Fibroblast of skin of right biceps (primary cell): ENCODE data around the gene HELZ2.

Experiments used
- DNase-seq: peaks from one replicate; pipeline ENCODE4 v3.0.0-alpha.2; 2013

Gene HELZ2

GRCh38 chr20:63596423-63596822 is 22.4 kb upstream of the HELZ2 start:
- DNase-seq: no peak

GRCh38 chr20:63595416-63596127 is 21.5 kb upstream of the HELZ2 start:
- DNase-seq: no peak

- DNase-seq: peak; percentile 63
Measured at GRCh38 chr20:63594043-63594561, 20.1 kb upstream of the HELZ2 start.

- no peak for DNase-seq
Measured at GRCh38 chr20:63592661-63593060, 18.6 kb upstream of the HELZ2 start.

- no peak for DNase-seq
Measured at GRCh38 chr20:63591786-63592355, 17.8 kb upstream of the HELZ2 start.

- no peak for DNase-seq
Measured at GRCh38 chr20:63591147-63591533, 17.1 kb upstream of the HELZ2 start.

GRCh38 chr20:63590218-63591146 is 16.4 kb upstream of the HELZ2 start:
- DNase-seq: no peak

GRCh38 chr20:63589261-63590217 is 15.5 kb upstream of the HELZ2 start:
- no peak for DNase-seq

GRCh38 chr20:63588641-63589041 is 14.6 kb upstream of the HELZ2 start:
- DNase-seq: no peak

GRCh38 chr20:63587776-63588591 is 13.9 kb upstream of the HELZ2 start:
- DNase-seq: no peak

- DNase-seq: no peak
Measured at GRCh38 chr20:63587256-63587655, 13.2 kb upstream of the HELZ2 start.

- DNase-seq: no peak
Measured at GRCh38 chr20:63586797-63587196, 12.8 kb upstream of the HELZ2 start.

- no peak for DNase-seq
Measured at GRCh38 chr20:63585616-63586565, 11.9 kb upstream of the HELZ2 start.

GRCh38 chr20:63582382-63583063 is 8.5 kb upstream of the HELZ2 start:
- DNase-seq: no peak

- DNase-seq: peak; percentile 38
Measured at GRCh38 chr20:63580796-63581461, 6.9 kb upstream of the HELZ2 start.

- no peak for DNase-seq
Measured at GRCh38 chr20:63579017-63579694, 5.1 kb upstream of the HELZ2 start.

- no peak for DNase-seq
Measured at GRCh38 chr20:63578224-63579016, 4.4 kb upstream of the HELZ2 start.
